AG08396 (cell line): ENCODE results near the gene TMCC1.
A peak's percentile ranks its signal among the peaks of the same experiment; 100 is the strongest.
"Not testable (repeated sequence)": the region's sequence is repeated elsewhere in the genome, so short reads cannot be mapped to it uniquely, and the experiment has no call there.

Experiments
- DNase-seq: peaks from one replicate; pipeline ENCODE4 v3.0.0; 2012; ENCODE audit warnings: low spot score, mixed read lengths

The TMCC1 gene

GRCh38 chr3:129650256-129650872 lies 243.1 kb downstream of the TMCC1 start:
- peak; percentile 54 for DNase-seq

GRCh38 chr3:129648391-129648790 lies 245.1 kb downstream of the TMCC1 start:
- DNase-seq: no peak

GRCh38 chr3:129645286-129645685 lies 248.2 kb downstream of the TMCC1 start:
- no peak for DNase-seq

GRCh38 chr3:129644836-129645235 lies 248.7 kb downstream of the TMCC1 start:
- DNase-seq: no peak

GRCh38 chr3:129641567-129642260 lies 251.8 kb downstream of the TMCC1 start:
- not testable (repeated sequence) for DNase-seq

GRCh38 chr3:129640985-129641384 lies 252.5 kb downstream of the TMCC1 start:
- DNase-seq: not testable (repeated sequence)

GRCh38 chr3:129638481-129638880 lies 255.0 kb downstream of the TMCC1 start:
- DNase-seq: no peak

- no peak for DNase-seq
Measured at GRCh38 chr3:129636082-129636481, 257.4 kb downstream of the TMCC1 start.

GRCh38 chr3:129635656-129636055 lies 257.9 kb downstream of the TMCC1 start:
- no peak for DNase-seq

GRCh38 chr3:129633751-129634481 lies 259.6 kb downstream of the TMCC1 start:
- DNase-seq: no peak

GRCh38 chr3:129632977-129633376 lies 260.5 kb downstream of the TMCC1 start:
- no peak for DNase-seq

GRCh38 chr3:129632556-129632955 lies 261.0 kb downstream of the TMCC1 start:
- no peak for DNase-seq

GRCh38 chr3:129632056-129632455 lies 261.5 kb downstream of the TMCC1 start:
- no peak for DNase-seq

GRCh38 chr3:129629011-129629410 lies 264.5 kb downstream of the TMCC1 start:
- no peak for DNase-seq

GRCh38 chr3:129628169-129628522 lies 265.4 kb downstream of the TMCC1 start:
- no peak for DNase-seq

GRCh38 chr3:129627350-129628168 lies 266.0 kb downstream of the TMCC1 start:
- peak; percentile 81 for DNase-seq

GRCh38 chr3:129626744-129627349 lies 266.7 kb downstream of the TMCC1 start:
- peak; percentile 94 for DNase-seq

GRCh38 chr3:129625072-129625874 lies 268.2 kb downstream of the TMCC1 start:
- DNase-seq: peak; percentile 15

- peak; percentile 2 for DNase-seq
Measured at GRCh38 chr3:129624347-129625071, 269.0 kb downstream of the TMCC1 start.

- DNase-seq: peak; percentile 2
Measured at GRCh38 chr3:129623447-129624118, 269.9 kb downstream of the TMCC1 start.
